GM21528 (cell line): ENCODE measurements around the gene SLC4A2.
A peak's percentile ranks its signal among the peaks of the same experiment; 100 is the strongest.

ENCODE experiments used
- ATAC-seq: cut with Tn5 transposase; IDR thresholded peaks from one replicate; pipeline ENCODE4 v1.9.1; 2021; ENCODE audit warnings: mild to moderate bottlenecking, moderate library complexity; ENCODE audit not compliant: unreplicated experiment, low FRiP score

SLC4A2 gene

GRCh38 chr7:151123822-151124464, 64.6 kb downstream of the SLC4A2 start:
- ATAC-seq: peak; percentile 82

GRCh38 chr7:151124481-151124880, 65.1 kb downstream of the SLC4A2 start:
- ATAC-seq: no peak

- ATAC-seq: no peak
Measured at GRCh38 chr7:151124899-151125399, 65.6 kb downstream of the SLC4A2 start.

- ATAC-seq: no peak
Measured at GRCh38 chr7:151125470-151125845, 66.1 kb downstream of the SLC4A2 start.

GRCh38 chr7:151125846-151126481, 66.6 kb downstream of the SLC4A2 start:
- no peak for ATAC-seq
